Renal cortical epithelial cell (primary cell): ENCODE measurements around the gene FOXP4. TPM values are rescaled to one million over a fixed set of nuclear protein-coding genes. Genes with fewer than 3 reads are reported as not detected.

Source experiments
- DNase-seq: peaks from one replicate; pipeline ENCODE4 v3.0.0-alpha.2; 2011; ENCODE audit warnings: low read depth
- total RNA-seq: library from RNA; depleted of rRNA; stranded (reverse); fragments of >200 nt; gene quantifications from 2 replicates; pipeline ENCODE4 v1.2.3, GENCODE V29; 2014

Gene FOXP4, protein sequence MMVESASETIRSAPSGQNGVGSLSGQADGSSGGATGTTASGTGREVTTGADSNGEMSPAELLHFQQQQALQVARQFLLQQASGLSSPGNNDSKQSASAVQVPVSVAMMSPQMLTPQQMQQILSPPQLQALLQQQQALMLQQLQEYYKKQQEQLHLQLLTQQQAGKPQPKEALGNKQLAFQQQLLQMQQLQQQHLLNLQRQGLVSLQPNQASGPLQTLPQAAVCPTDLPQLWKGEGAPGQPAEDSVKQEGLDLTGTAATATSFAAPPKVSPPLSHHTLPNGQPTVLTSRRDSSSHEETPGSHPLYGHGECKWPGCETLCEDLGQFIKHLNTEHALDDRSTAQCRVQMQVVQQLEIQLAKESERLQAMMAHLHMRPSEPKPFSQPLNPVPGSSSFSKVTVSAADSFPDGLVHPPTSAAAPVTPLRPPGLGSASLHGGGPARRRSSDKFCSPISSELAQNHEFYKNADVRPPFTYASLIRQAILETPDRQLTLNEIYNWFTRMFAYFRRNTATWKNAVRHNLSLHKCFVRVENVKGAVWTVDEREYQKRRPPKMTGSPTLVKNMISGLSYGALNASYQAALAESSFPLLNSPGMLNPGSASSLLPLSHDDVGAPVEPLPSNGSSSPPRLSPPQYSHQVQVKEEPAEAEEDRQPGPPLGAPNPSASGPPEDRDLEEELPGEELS
- 1.9 and 8.0 TPM in 2 replicates for total RNA-seq

GRCh38 chr6:41545703-41546474 is at the start of gene FOXP4:
TSS of gene FOXP4 (plus strand) at chr6:41546381. CDS start at chr6:41565761, 19,380 bp downstream.
- peak; percentile 82 for DNase-seq

DNA sequence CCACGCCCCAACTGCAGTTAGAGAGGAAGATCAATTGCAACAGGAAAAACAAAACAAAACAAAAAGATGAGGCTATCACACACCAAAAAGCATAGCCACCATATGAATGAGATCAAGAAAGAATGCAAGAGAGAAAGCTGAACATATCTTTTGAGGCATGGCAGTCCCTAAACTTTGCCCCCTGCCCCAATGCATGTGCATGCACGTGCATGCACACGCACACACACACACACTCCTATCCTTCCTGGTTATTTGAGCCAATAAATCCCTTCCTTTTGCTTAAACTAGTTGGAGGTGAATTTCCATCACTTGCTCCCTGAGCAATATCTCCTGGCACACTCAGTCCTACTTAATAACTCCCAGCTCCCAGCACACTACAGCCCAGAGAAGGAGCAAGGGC is 48.6 kb upstream of the FOXP4 start:
- DNase-seq, result no peak

DNA sequence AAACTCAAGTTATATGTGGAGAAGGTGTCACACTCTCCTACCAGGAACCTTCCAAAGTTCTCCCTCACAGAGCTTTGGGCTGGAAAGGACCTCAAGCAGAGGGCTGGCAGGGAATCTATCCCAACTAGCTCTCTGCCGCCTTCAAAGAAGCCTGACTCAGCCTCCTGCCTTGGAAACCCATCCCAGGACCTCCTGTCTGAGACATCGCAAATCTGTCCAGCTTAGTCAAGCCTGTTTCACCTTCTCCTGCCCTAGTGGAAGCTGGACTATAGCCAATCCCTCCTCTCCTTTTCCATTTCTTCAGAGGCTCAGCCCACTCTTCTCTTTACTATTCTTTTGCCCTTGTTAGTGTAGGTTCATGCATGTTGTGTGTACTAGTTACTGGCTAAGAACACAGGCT is 48.2 kb upstream of the FOXP4 start:
- DNase-seq, result peak; percentile 11

DNA sequence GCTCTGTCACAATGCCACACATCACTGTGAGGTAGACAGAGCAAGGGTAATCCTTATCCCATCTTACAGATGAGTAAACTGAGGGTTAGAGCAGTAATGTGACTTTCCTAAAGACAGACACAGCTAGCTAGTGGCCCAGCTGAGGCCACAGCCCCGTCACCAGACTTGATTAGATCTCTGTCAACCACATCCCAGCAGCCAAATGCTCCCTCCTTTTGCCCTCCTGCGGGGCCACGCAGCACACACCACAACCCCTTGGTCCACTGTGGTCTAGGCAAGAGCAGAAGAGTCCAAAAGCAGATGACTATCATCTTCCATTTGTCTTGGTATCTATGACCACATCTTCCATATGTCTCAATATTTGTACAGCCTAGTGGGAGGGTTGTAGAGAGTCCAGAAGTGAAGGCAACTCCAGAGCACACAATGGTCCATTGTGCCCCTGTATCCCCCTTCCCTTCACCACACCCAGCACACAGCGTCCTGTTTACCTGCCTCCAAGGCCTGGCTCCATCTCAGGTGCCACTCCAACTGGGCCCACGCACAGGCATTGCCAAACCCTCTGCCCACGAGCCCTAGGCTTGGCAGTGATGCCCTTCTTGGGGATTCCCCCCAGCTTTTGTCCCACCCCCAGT is 47.1 kb upstream of the FOXP4 start:
- DNase-seq, result no peak

DNA sequence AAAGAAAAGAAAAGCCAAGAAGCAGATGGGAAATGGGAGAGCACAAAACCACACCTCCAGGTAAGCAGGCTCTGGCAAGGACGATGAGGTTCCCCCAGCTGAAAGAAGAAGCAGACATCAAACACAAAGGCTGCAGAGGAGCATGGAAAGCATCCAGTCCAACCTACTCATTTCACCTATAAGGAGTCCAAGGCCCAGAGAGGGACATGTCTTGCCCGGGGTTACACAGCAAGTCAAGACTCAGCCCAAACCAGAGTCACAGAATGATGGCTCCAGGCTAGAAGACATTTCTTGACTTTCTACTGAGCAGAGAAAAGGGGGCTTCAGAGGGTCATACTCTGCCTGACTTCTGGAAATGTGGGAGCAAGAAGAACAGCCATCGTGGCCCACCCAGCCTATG is 45.6 kb upstream of the FOXP4 start:
- DNase-seq, result no peak

DNA sequence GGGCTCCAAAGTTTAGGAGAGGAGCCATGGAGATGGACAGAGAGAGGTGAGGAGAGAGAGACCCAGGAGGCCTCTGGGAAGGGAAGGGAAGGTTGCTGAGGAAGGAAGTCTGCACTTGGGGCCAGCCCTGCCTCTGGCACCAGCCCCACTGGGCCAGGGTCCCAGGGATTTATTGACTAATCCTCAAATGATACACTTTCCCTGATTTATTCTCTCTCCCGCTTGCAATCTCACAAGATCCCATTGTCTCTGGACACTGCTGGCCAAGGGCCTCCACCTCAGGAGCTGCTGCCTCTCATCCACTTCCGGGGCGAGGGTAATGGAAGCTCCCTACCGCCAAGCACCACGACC is 43.6 kb upstream of the FOXP4 start:
- DNase-seq, result no peak

GRCh38 chr6:41502917-41503671 is 43.1 kb upstream of the FOXP4 start:
- no peak for DNase-seq

DNA sequence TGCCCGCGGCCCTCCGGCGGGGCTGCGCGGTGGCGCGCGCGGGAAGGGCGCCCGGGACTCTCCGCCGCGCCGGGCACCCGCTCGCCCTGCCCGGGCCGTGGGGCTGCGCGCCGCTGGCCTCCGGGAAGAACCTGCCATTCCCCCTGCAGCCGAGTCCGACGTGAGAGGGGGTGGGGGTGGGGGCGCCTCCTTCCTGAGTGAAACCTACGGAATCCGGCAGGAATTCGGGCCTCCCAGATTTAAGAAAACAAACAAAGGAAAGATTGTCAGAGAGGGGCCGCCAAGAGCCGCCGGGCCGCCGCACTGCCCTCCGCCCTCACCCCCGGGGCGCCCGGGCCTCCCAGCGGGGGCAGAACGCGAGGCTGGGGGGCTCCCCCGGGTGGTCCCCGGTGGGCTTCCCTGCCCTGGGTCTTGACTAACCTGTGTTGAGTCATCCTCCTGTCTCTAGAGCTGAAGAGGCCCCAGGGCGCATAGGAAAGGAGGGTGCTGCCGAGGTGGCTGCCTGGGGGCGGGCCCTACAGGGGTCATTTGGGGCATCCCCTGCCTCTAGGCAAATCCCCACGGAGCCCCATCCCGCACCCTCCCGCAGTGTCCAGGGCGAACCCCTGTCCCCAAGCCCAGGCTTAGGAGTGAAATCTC is 42.2 kb upstream of the FOXP4 start:
- DNase-seq, result no peak

GRCh38 chr6:41504466-41505121 is 41.6 kb upstream of the FOXP4 start:
- DNase-seq, result no peak

GRCh38 chr6:41505122-41506049 is 40.8 kb upstream of the FOXP4 start:
- no peak for DNase-seq

DNA sequence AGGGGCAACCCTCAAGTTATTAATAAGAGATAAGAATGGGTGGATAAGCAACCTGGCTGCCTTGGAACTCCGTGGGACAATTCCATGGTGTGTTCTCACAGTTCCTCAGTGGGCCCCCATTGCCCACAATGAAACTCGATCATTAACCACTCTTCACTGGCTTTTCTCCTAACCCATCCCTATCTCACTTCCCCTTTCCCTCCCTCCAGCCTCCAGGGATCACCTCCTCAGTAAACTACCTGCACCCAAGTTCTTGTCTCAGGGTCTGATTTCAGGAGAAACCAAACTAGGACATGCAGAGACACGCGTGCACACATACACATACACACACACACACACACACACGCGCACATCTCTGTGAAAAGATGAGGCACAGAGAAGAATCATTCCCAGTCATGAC is 37.7 kb upstream of the FOXP4 start:
- DNase-seq, result no peak

GRCh38 chr6:41509580-41509979 is 36.6 kb upstream of the FOXP4 start:
- DNase-seq, result no peak

GRCh38 chr6:41511443-41512060 is 34.6 kb upstream of the FOXP4 start:
- no peak for DNase-seq

DNA sequence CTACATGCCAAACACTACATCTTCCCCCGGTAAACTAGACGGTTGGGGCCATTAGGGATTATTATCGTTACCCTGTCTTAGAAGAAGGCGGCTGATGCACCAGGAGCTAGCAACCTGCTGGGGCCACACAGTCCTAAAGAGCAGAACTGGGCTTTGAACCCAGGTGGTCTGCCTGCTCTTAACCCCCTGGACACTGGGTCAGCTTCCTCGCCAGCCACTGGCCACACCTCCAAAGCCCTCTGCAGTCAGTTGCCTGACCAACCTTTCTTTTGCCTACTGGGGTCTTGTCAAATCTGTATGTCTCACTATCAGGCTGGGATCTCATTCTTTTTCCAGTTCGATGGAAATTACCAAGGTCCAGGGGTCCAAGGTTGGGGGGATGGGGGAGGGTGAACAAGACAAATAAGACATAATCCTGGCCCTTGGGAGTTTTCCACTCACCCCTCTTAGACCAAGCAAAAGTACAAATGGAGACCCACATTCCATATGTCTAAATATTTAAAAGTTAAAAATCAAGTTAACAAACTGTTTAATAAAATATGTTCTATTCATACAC is 34.0 kb upstream of the FOXP4 start:
- DNase-seq, result no peak

DNA sequence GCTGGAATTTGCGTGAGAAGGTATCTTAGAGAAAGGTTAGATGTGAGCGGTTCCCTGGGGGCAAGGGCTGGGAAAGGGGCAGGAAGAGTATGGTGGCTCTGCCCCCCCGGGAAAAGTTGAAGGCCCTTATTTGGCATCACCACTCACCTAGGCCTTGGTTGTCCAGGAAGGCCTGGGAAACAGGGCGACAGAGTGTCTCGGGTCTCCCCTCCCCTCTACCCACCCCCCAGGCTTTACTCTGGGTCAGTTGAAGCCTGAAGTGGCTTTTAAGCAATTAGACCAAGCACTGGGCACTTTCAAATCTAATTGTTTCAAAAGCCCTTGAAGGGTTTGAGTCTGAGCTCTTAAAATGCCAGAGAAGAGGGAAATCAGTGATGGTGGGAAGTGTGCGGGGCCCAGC is 30.2 kb upstream of the FOXP4 start:
- no peak for DNase-seq

- DNase-seq, result no peak
These were observed 28.1 kb upstream of the FOXP4 start for GRCh38 chr6:41518118-41518517.

GRCh38 chr6:41519305-41519744 is 26.9 kb upstream of the FOXP4 start:
- DNase-seq, result no peak
